ENCODE data around the gene PKIB.

- TF ChIP-seq CTCF (IDR thresholded peaks at IDR 0.05; ENCODE audit: low read depth, low read length): no peak
- no peak for TF ChIP-seq POLR2A (IDR thresholded peaks at IDR 0.05; ENCODE audit: extremely low read depth, insufficient read length)
- no peak for TF ChIP-seq MYC (IDR thresholded peaks at IDR 0.05; ENCODE audit: low read depth, low read length)
Observed at GRCh38 chr6:122571888-122572287, 38.3 kb upstream of the PKIB start.

Data from NB4 (cell line).